HG02884 (cell line): Measurements from ENCODE around the gene PLCG2.
"Not testable (repeated sequence)": the region's sequence is repeated elsewhere in the genome, so short reads cannot be mapped to it uniquely, and the experiment has no call there.

Experiments
- ATAC-seq: cut with Tn5 transposase; IDR thresholded peaks from one replicate; pipeline ENCODE4 v1.9.1; 2021; ENCODE audit warnings: mild to moderate bottlenecking, moderate library complexity; ENCODE audit not compliant: unreplicated experiment

The PLCG2 gene

DNA sequence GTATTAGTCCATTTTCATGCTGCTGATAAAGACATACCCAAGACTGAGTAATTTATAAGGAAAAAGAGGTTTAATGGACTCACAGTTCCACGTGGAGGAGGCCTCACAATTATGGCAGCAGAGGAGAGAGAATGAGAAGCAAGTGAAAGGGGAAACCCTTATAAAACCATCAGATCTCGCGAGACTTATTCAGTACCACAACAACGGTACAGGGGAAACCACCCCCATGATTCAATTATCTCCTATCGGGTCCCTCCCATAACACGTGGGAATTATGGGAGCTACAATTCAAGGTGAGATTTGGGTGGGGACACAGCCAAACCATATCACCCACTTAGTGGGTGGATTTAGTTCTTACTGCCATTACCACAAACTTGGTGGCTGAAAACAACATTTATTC, 155.6 kb downstream of the PLCG2 start:
- not testable (repeated sequence) for ATAC-seq

DNA sequence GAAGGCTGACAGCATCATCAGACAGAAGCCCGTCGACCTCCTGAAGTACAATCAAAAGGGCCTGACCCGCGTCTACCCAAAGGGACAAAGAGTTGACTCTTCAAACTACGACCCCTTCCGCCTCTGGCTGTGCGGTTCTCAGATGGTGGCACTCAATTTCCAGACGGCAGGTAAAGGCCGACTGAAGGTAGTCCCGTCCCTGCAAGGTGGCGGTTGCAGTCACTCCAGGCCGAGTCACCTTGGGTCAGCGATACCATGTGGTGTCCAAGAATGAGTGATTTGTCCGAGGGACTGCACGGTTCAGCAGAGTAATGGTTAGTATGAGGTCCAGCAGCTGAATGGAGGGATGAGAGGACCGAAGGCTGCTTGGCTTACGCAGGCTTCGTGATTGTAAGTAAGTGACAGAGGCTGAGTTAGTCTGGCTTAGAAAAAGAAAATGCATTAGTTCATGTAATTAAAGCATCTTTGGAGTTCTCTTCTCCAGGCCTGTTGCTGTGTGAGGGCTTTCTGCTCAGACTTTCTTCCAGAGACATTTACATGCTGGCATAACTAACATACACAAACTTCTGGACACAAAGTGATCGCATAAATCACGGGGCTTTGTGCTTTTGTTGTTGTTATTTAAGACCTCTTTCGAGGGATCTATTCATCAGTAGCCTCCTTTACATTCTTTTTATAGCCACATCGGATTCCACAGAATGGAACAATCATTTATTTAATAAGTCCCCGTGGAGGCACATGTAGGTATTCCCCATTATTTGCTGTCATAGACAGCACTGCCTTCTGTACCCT, 157.3 kb downstream of the PLCG2 start:
- ATAC-seq, result no peak

DNA sequence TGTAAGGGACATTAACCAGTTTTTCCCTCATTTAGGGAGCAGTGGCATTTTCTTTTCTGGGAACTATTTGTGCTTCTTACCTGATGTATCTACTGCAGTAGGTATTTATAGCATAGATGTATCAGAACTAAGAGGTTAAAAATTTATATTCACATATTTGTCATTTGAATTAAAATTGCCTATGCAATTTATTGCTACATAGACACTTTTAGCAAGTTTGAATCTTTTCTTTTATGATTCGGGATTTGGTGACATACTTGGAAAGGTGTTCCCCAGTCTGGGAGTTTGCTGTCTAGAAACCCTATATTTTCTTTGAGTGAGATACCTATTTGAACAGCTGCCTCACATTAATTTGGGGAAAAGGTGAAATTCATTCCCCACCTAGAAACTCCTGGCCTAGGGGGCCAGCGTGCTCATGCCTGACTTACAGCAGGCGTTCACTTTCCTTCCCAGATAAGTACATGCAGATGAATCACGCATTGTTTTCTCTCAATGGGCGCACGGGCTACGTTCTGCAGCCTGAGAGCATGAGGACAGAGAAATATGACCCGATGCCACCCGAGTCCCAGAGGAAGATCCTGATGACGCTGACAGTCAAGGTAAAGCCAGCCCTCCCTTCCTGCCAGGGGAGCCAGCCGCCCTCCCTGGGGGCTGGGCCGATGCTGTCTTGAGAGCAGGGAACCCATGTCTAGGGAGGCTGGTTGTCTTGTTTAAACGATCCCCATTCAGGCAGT, 158.4 kb downstream of the PLCG2 start:
- ATAC-seq, result no peak

GRCh38 chr16:81938326-81939163, 159.5 kb downstream of the PLCG2 start:
- ATAC-seq, result no peak

DNA sequence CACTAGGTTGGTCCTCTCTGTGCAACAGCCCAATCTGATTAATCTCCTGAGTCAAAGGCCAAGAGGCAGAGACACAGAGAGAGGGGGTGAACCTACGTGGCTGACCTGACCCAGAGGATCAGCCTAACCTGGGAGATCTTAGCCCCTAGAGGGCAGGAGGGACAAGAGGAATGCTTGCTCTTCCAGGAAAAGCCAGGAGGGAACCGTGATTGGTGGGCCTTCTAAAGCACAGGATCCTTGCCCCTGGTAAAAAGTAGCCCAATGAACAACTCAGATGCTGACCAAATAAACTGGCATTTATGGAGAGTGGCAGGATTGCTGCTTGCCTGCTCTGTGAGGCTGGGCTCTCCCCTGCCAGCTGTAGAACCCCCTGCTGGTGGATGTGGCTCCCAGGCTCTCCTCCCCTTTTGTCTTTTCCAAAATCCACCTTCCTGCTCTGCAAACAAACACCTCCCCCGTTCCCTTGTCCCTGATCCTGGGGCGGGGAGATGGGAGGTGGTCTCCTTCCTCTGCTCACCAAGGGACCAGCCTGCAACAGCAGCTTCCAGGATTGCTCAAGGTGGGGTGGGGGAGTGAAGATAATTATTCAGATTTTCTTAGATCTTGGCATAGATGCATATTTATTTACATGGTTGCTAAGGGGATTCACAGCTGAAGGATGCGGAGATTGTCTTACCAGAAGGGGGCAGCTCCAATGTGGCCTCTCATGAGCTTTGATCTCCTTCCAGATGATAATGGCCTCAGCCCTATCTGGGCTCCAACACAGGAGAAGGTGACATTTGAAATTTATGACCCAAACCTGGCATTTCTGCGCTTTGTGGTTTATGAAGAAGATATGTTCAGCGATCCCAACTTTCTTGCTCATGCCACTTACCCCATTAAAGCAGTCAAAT, 160.3 kb downstream of the PLCG2 start:
- no peak for ATAC-seq

- ATAC-seq, result no peak
Measured at GRCh38 chr16:81940781-81941560, 161.9 kb downstream of the PLCG2 start.

- ATAC-seq, result no peak
Measured at GRCh38 chr16:81942007-81942601, 163.0 kb downstream of the PLCG2 start.

DNA sequence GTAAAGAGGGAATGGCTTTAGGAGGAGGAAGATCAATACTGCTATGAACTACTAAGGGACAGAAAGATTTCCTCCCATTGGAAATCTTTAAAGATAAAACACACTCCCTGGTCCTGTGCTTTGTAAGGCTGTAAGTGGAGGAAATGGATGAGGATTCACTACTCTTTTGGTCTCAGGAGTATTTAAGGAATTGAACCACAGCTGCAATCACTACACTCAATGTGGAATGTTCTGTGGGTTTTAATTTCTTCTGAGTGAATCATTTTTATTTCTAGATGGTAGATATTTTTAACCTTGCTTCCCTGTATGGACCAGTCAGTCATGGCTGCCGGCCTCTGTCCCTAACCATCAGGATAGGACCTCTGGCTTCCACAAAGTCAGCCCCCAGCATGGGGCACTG, 166.6 kb downstream of the PLCG2 start:
- no peak for ATAC-seq

DNA sequence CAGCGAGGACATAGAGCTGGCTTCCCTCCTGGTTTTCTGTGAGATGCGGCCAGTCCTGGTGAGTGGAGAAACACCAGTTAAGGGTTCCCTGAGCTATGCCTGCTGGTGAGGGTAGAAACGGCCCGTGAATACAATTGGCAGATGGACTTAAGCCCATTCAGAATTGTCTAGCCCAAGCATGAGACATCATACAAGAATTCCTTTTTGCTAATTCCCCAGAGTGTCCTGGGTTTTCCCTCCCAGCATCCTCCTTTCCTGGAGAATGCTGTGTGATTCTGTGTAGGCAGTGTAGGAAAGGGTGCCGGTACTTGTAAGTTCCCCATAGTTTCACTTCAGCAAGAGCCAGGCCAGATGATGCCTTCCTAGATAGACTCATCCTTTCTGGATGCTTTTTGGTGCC, 167.1 kb downstream of the PLCG2 start:
- ATAC-seq, result no peak

DNA sequence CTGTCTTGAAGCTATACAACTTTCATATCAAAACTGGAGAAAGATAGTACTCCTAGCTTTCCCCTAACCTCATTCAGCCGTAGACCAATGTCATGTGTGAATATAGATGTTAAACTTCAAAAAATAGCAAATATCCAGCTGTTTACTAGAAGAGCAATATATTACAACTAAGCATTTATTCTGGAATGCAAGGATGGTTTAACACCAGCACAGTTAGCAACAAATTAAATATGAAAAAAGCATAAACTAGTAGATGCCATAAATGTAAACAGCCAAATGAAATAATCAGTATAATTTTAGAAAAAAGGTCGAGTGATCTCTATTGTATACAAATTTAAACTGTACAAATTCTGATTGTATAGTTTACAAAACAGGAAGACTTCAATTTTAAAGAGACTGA, 172.5 kb downstream of the PLCG2 start:
- no peak for ATAC-seq

DNA sequence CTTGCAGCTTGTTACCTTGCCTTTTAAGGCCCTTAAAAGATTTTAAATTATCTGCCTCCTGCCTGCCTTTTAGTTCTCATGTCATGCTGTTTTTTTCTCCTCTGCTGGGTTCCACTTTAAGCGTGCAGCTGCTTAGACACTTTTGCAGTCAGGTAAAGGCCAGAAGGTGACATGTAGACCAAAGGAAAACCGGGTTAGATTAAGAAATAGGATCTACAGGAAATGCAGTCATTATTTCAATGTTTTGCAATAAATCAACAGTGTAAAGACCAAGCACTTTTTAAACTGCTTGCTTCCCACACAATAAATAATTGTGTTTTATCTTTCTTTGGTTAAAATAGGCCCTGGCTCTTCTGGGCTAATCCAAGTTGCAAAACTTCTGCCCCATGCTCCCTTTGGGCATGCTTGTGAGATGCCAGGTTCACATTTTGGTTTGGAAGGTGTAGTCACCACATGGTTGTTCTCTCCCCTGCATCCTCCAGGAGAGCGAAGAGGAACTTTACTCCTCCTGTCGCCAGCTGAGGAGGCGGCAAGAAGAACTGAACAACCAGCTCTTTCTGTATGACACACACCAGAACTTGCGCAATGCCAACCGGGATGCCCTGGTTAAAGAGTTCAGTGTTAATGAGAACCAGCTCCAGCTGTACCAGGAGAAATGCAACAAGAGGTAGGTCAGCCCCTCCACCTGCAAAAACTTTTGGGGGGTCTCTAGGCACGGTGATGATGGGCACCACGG, 177.3 kb downstream of the PLCG2 start:
- ATAC-seq, result no peak

GRCh38 chr16:81964808-81965207, 185.7 kb downstream of the PLCG2 start:
- ATAC-seq, result no peak

GRCh38 chr16:81967358-81967757, 188.3 kb downstream of the PLCG2 start:
- ATAC-seq, result no peak

- ATAC-seq, result no peak
Measured at GRCh38 chr16:81971853-81972252, 192.8 kb downstream of the PLCG2 start.

DNA sequence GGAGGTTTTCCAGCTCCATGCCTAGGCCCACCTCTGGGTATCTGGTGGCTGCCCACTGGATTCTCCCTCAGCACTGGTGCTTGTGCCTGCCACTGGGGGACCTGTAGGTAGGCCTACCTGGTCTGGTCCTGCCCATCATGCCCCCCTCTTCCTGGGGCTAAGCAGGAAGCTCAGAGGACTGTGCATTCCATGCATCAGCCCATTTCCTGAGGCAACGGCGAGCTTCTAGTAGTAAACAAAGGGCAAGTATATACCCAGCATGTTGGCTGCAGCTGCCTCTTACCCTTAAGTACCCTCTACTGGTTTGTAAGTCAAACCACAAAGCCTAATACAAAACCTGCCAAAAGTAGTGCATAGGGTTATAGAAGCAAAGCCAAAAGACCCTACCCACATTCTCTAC, 194.6 kb downstream of the PLCG2 start:
- no peak for ATAC-seq

DNA sequence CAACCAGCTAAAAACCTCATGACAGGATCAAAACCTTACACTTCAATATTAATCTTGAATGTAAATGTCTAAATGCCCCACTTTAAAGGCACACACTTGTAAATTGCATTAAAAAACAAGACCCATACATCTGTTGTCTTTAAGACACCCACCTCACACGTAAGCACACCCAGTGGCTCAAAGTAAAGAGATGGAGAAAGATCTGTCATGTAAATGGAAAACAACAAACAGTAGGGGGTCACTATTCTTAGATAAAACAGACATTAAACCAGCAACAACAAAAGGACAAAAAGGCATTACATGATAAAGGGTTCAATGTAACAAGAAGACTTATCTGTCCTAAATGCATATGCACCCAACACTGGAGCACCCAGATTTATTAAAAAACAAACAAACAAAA, 196.5 kb downstream of the PLCG2 start:
- ATAC-seq, result no peak

DNA sequence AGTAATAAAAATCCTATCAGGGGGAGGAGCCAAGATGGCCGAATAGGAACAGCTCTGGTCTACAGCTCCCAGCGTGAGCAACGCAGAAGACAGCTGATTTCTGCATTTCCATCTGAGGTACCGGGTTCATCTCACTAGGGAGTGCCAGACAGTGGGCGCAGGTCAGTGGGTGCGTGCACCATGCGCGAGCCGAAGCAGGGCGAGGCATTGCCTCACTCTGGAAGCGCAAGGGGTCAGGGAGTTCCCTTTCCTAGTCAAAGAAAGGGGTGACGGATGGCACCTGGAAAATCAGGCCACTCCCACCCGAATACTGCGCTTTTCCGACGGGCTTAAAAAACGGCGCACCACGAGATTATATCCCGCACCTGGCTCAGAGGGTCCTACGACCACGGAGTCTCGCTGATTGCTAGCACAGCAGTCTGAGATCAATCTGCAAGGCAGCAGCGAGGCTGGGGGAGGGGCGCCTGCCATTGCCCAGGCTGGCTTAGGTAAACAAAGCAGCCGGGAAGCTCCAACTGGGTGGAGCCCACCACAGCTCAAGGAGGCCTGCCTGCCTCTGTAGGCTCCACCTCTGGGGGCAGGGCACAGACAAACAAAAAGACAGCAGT, 198.3 kb downstream of the PLCG2 start:
- not testable (repeated sequence) for ATAC-seq

- no peak for ATAC-seq
Measured at GRCh38 chr16:81987121-81987520, 208.0 kb downstream of the PLCG2 start.
